ENCODE measurements around the gene ATOH7.
"Not testable (repeated sequence)": the region's sequence is repeated elsewhere in the genome, so short reads cannot be mapped to it uniquely, and the experiment has no call there.

GRCh38 chr10:68278906-68279753 lies 47.2 kb upstream of the ATOH7 start:
- TF ChIP-seq POLR2A (IDR thresholded peaks at IDR 0.05; ENCODE audit: extremely low read depth, insufficient read length); CTCF (IDR thresholded peaks at IDR 0.05; ENCODE audit: low read depth, low read length); MYC (IDR thresholded peaks at IDR 0.05; ENCODE audit: low read depth, low read length): not testable (repeated sequence)

Measured in NB4 (cell line).